CD4-positive, alpha-beta T cell treated with Interferon alpha-2 for 1 hour (primary cell): ENCODE results near the gene NPIPA1.
A peak's percentile ranks its signal among the peaks of the same experiment; 100 is the strongest.
"Not testable (repeated sequence)": the region's sequence is repeated elsewhere in the genome, so short reads cannot be mapped to it uniquely, and the experiment has no call there.

Source experiments
- DNase-seq, 2 donors: peaks; one replicate each; pipeline ENCODE4 v3.0.0-alpha.2; 2020 to 2022

NPIPA1 gene

DNA sequence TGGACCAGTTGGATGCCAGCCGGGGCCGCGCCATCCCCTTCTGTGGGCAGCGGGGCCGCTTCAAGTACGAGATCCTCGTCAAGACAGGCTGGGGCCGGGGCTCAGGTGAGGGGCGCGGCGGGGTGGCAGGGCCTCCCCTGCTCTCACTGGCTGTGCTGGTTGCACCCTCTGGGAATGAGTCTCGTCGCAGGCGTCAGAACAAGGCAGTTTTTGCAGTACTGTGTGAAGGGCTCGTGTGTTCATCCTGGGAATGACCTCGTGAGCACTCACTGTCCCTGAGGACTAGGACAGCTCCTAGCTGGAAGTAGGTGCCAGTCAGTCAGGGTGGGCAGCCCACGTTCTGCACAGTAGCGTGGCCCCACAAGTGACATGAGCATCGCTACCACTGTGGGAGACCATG, 6.3 kb upstream of the NPIPA1 start:
- not testable (repeated sequence) for DNase-seq

DNA sequence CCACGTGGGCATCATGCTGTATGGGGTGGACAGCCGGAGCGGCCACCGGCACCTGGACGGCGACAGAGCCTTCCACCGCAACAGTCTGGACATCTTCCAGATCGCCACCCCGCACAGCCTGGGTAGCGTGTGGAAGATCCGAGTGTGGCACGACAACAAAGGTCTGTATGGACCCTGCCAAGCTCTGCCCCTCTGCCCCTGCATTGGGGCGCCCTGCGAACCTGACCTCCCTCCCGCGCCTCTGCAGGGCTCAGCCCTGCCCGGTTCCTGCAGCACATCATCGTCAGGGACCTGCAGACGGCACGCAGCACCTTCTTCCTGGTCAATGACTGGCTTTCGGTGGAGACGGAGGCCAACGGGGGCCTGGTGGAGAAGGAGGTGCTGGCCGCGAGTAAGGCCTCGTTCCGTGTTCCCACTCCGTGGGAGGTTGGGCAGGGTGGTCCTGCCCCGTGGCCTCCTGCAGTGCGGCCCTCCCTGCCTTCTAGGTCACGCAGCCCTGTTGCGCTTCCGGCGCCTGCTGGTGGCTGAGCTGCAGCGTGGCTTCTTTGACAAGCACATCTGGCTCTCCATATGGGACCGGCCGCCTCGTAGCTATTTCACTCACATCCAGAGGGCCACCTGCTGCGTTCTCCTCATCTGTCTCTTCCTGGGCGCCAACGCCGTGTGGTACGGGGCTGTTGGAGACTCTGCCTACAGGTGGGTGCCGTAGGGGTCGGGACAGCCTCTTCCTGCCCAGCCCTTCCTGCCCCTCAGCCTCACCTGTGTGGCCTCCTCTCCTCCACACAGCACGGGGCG, 4.5 kb upstream of the NPIPA1 start:
- not testable (repeated sequence) for DNase-seq

DNA sequence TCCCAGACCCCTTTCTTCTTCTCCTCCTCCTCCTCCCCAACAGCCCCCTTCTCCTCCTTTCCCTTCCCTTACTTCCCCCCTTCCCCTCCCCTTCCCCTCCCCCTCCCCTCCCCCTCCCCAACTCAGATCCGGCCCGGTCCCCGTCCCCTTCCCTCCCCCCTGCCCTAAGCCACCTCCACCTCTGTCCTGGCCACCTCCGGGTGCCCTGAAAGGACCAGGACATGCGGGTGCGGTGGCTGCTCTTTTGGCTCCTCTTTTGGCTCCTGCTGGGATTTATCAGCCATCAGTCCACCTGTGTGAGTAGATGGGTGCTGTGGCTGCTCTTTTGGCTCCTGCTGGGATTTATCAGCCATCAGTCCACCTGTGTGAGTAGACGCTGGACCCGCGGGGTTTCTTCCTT, 751 bp downstream of the NPIPA1 start:
- not testable (repeated sequence) for DNase-seq

- not testable (repeated sequence) for DNase-seq
These were observed 5.4 kb downstream of the NPIPA1 start for GRCh38 chr16:14942686-14943085.

DNA sequence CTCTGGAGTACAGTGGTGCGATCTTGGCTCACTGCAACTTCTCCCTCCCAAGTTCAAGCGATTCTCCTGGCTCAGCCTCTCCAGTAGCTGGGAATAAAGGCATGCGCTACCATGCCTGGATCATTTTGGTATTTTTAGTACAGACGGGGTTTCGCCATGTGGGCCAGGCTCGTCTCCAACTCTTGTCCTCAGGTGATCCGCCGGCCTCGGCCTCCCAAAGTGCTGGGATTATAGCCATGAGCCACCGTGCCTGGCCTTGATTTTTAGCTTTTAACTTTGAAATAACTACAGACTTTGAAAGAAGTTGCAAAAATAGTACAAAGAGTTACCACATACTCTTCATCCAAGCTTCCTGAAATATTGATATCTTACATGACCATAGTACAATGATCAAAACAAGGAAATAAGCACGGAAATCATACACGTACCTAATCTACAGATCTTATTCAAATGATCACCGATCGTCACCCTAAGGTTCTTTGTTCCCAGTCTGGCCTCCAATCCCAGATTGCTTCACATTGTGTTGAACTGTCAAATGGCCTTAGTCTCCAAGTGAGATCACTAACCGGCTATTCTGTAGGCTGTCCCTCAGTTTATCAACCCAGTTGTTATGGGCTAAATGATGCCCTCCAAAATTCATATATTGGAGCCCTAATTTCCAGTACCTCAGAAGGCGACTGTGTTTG, 18.4 kb downstream of the NPIPA1 start:
- DNase-seq, result no peak

DNA sequence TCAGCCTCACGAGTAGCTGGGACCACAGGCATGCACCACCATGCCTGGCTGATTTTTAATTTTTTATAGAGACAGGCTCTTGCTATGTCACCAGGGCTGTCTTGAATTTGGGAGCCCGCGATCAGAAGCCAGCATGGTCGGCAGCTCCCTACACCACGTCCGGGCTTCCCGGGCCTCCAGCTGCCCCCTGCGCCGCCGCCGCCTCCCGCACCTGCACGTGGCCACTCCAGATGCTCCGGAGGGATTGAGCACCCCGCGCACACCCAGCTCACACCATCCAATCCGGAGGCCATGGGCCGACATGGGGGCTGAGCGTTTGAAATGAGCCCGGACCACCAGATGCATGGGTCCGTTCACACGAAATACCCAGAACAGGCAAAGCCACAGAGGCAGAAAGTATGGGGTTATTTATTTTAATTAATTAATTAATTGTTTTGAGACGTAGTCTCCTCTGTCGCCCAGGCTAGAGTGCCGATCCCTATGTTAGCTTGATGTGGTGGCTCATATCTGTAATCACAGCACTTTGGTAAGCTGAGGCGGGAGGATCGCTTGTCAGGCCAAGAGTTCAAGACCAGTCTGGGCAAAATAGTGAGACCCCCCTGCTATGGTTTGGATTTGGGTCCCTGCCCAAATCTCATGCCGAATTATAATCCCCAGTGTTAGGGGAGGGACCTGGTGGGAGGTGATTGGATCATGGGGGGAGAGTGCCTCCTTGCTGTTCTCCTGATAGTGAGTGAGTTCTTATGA, 20.5 kb downstream of the NPIPA1 start:
- no peak for DNase-seq

DNA sequence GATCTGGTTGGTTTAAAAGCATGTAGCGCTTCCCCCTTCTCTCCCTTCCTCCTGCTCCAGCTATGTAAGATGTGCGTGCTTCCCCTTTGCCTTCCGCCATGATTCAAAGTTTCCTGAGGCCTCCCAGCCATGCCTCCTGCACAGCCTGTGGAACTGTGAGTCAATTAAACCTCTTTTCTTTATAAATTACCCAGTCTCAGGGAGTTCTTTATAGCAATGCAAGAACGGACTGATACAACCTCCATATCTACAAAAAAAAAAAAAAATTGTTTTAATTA, 21.0 kb downstream of the NPIPA1 start:
- no peak for DNase-seq

DNA sequence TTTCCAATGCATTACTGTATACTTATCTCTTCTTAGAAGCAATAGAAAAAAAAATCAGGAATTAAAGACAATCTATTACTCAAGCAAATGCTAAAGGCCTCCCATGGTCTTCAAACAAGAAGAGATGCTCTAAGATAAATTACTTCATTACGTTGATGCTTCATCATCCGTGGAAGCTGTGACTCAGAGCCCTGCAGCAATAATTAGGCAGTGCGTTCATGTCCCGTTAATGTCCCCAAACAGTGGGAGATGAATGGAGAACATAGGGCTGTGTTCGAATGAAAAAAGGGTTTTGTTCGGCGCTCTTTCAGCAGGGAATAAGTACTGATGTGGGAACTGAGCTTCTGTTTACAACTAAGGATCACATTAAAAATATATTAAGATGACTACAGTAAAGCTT, 21.7 kb downstream of the NPIPA1 start:
- no peak for DNase-seq

DNA sequence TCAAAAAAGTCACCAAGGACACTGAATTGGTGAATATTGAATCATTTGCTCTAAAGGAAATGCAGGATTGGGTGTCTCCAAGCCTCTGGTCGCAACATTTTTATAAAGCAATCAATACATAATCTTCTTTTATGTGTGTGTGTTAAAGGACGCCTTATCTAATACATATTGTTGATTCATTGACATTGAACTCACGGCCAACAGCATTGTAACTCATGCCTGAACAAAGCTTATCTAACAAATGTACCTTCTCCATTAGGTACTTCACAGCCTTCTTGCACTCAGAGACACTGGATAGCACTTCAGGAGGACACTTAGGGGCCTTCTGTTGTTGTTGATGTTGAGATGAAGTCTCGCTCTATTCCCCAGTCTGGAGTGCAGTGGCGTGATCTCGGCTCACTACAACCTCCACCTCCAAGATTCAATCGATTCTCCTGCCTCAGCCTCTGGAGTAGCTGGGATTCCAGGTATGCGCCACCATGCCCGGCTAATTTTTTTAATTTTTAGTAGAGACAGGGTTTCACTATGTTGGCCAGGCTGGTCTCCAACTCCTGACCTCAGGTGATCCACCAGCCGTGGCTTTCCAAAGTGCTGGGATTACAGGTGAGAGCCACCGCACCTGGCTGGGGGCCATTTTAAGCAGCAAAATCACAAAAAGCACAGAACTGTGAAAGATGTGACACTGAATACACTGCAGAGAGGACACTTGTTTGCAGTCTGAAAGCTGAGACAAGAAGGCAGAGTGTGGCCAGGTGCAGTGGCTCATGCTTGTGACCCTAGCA, 24.4 kb downstream of the NPIPA1 start:
- no peak for DNase-seq

DNA sequence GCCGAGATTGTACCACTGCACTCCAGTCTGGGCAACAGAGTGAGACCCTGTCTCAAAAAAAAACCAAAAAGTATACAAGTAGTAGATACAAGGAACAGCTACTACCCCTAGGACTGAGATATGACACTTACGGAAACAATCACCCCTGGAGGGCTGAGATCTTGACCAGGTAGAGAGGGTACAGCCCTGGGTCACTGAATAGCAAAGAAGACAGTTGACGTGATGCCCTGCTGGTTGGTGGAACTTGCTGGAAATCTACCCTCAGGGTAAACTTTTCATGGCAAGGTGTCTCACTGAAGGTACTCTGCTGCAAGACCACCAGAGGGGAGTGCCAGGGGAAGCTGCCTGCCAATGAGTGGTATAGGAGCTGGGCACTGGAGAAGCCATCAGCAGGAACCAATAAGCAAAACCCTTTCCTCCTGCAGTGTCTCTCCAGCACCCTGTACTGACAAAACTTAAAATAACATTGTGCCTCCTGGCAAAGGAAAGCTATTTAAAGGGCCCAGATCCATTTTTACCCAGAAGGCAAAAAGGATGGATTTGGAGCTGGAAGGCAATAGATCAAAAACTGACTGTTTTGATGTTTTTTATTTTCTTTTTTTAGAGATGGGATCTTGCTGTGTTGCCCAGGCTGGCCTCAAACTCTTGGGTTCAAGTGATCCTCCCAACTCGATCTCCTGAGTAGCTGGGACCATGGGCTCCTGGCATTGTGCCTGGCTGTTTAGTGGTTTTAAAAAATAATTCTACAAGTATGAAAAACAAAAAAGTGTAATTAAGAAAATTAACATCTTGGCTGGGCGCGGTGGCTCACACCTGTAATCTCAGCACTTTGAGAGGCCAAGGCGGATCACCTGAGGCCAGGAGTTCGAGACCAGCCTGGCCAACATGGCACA, 26.3 kb downstream of the NPIPA1 start:
- no peak for DNase-seq

- no peak for DNase-seq
These were observed 28.1 kb downstream of the NPIPA1 start for GRCh38 chr16:14965328-14965727.

DNA sequence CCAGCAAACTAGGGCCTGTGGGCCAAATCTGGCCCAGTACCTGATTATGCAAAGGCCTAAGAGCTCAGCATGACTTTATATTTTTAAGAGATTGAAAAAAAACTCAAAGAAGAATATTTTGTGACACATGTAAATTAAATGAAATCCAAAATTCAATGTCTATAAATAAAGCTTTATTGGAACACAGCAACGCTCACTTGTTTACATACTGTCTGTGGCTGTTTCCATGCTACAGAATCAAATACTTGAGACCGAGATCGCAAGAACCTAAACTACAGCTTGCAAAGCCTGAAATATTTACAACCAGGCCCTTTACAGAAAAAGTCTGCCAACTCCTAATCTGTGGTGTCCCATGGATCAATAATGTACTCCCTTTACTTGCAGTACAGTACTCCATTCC, 32.6 kb downstream of the NPIPA1 start:
- not testable (repeated sequence) for DNase-seq

DNA sequence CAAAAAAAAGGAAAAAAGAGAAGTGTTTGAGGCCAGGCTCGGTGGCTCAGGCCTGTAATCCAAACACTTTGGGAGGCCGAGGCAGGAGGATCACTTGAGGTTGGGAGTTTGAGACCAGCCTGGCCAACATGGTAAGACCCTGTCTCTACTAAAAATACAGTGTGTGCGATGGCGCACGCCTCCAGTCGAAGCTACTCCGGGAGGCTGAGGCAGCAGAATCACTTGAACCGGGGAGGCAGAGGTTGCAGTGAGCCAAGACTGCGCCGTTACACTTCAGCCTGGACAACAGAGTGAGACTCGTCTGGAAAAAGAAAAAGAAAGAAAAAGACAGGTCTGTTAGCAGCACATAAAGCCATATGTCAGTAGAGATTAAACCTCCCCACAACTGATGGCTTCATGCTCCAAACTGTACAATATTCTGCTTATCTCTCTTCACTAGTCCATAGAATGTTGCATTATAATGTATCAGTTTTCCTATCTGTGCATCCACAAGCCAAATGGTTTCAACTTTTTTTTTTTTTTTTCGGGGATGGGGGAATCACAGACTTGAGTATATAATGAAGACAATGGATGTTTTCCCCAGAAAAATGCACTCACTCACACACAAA, 34.5 kb downstream of the NPIPA1 start:
- DNase-seq, result not testable (repeated sequence)

- DNase-seq, result not testable (repeated sequence)
These were observed 36.6 kb downstream of the NPIPA1 start for GRCh38 chr16:14973785-14974322.

GRCh38 chr16:14974331-14974655, 37.0 kb downstream of the NPIPA1 start:
- DNase-seq, result not testable (repeated sequence)

GRCh38 chr16:14974656-14975417, 37.6 kb downstream of the NPIPA1 start, which contains the start of gene PDXDC1:
TSS of gene PDXDC1 (plus strand) at chr16:14975026. CDS start at chr16:14975200, 174 bp downstream.
- DNase-seq, result peak; percentile 92 to 99

GRCh38 chr16:14975418-14976194, 38.4 kb downstream of the NPIPA1 start:
- peak; percentile 18 to 75 for DNase-seq

- not testable (repeated sequence) for DNase-seq
These were observed 39.9 kb downstream of the NPIPA1 start for GRCh38 chr16:14976971-14977736.

DNA sequence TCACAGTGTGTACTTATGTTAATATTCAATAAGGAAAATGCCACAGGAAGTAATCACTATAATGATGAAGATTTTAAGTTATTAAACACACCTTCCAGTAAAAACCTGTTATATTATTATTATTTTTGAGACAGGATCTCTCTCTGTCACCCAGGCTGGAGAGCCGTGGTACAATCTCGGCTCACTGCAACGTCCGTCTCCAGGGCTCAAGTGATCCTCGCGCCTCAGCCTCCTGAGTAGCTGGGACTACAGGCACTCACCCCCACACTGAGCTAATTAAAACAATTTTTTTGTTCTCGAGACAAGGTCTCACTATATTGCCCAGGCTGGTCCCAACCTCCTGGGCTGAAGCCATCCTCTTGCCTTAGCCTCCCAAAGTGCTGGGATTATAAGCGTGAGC, 41.0 kb downstream of the NPIPA1 start:
- not testable (repeated sequence) for DNase-seq
